ENCODE data around the gene CDR2L.
A peak's percentile ranks its signal among the peaks of the same experiment; 100 is the strongest.
"Not testable (repeated sequence)": the region's sequence is repeated elsewhere in the genome, so short reads cannot be mapped to it uniquely, and the experiment has no call there.

The CDR2L gene

GRCh38 chr17:74959826-74960515, 27.5 kb upstream of the CDR2L start:
- peak; percentile 55 for DNase-seq (ENCODE audit: low read depth)

- DNase-seq (ENCODE audit: low read depth) = peak; percentile 26
These were observed 26.7 kb upstream of the CDR2L start for GRCh38 chr17:74960570-74961342.

GRCh38 chr17:74961657-74962350, 25.6 kb upstream of the CDR2L start:
- DNase-seq (ENCODE audit: low read depth) = peak; percentile 77

- DNase-seq (ENCODE audit: low read depth) = no peak
These were observed 24.6 kb upstream of the CDR2L start for GRCh38 chr17:74962622-74963394.

- no peak for DNase-seq (ENCODE audit: low read depth)
These were observed 23.8 kb upstream of the CDR2L start for GRCh38 chr17:74963656-74964055.

GRCh38 chr17:74964246-74964761, 23.1 kb upstream of the CDR2L start:
- DNase-seq (ENCODE audit: low read depth) = no peak

- no peak for DNase-seq (ENCODE audit: low read depth)
These were observed 22.3 kb upstream of the CDR2L start for GRCh38 chr17:74964988-74965622.

GRCh38 chr17:74968361-74968780, 19.1 kb upstream of the CDR2L start:
- DNase-seq (ENCODE audit: low read depth) = no peak

GRCh38 chr17:74969501-74969900, 17.9 kb upstream of the CDR2L start:
- not testable (repeated sequence) for DNase-seq (ENCODE audit: low read depth)

- DNase-seq (ENCODE audit: low read depth) = no peak
These were observed 17.0 kb upstream of the CDR2L start for GRCh38 chr17:74970395-74970794.

GRCh38 chr17:74971069-74971841, 16.2 kb upstream of the CDR2L start:
- no peak for DNase-seq (ENCODE audit: low read depth)

GRCh38 chr17:74971842-74972106, 15.7 kb upstream of the CDR2L start:
- no peak for DNase-seq (ENCODE audit: low read depth)

GRCh38 chr17:74972107-74972972, 15.1 kb upstream of the CDR2L start, which contains the start of gene HID1:
HID1 (minus strand) TSS chr17:74972759; CDS start chr17:74972656, 103 bp downstream.
- DNase-seq (ENCODE audit: low read depth) = no peak

GRCh38 chr17:74972973-74973328, 14.5 kb upstream of the CDR2L start:
- no peak for DNase-seq (ENCODE audit: low read depth)

GRCh38 chr17:74975943-74976342, 11.5 kb upstream of the CDR2L start:
- DNase-seq (ENCODE audit: low read depth) = no peak

GRCh38 chr17:74977802-74978201, 9.6 kb upstream of the CDR2L start:
- no peak for DNase-seq (ENCODE audit: low read depth)

GRCh38 chr17:74978240-74978639, 9.2 kb upstream of the CDR2L start:
- no peak for DNase-seq (ENCODE audit: low read depth)

- DNase-seq (ENCODE audit: low read depth) = no peak
These were observed 7.9 kb upstream of the CDR2L start for GRCh38 chr17:74979408-74980146.

GRCh38 chr17:74981318-74981978, 6.0 kb upstream of the CDR2L start:
- DNase-seq (ENCODE audit: low read depth) = no peak
